K562 (cell line): ENCODE results near the gene HSPA8. TPM values are rescaled to one million over a fixed set of nuclear protein-coding genes. Genes with fewer than 3 reads are reported as not detected.

Experiments used
- GATA2 ChIP-seq: sonication (generic); formaldehyde crosslinking; IDR thresholded peaks from 2 replicates; pipeline ENCODE4 v1.4.0; 2020; ENCODE audit warnings: mild to moderate bottlenecking, missing genetic modification reagents
- RBBP5 ChIP-seq: fragments of 200-600 bp; sonication (generic); IDR thresholded peaks from 2 replicates; pipeline ENCODE4 v1.6.1; 2012; ENCODE audit warnings: borderline replicate concordance, mild to moderate bottlenecking, low read length, control low read depth, inconsistent platforms; ENCODE audit not compliant: insufficient read depth, poor library complexity, severe bottlenecking
- SMAD3 ChIP-seq: fragments of 450-650 bp; formaldehyde crosslinking; conservative IDR thresholded peaks from 2 replicates; pipeline ENCODE4 v1.4.0; 2020; ENCODE audit warnings: mild to moderate bottlenecking
- TBL1XR1 ChIP-seq, 2 experiments: IDR thresholded peaks; 2 replicates each; pipeline ENCODE4 v1.6.1; 2012; ENCODE audit warnings: improper control_type of control experiment in 2 of 2, low read length in 2 of 2, mild to moderate bottlenecking in 1 of 2
- XRCC4 ChIP-seq: IDR thresholded peaks from one replicate; pipeline ENCODE4 v1.6.1; 2011; ENCODE audit not compliant: insufficient read depth, insufficient read length; ENCODE audit errors: extremely low read depth
- ZBED1 ChIP-seq: IDR thresholded peaks from 2 replicates; pipeline ENCODE4 v1.6.1; 2014
- ZNF239 ChIP-seq: fragments of 250-450 bp; sonication (Bioruptor Pico); IDR thresholded peaks from 2 replicates; pipeline ENCODE4 v1.4.0; 2020; ENCODE audit warnings: mild to moderate bottlenecking
- ZNF830 ChIP-seq: fragments of 250-450 bp; sonication (Bioruptor Pico); IDR thresholded peaks from 2 replicates; pipeline ENCODE4 v1.5.0; 2021; ENCODE audit warnings: mild to moderate bottlenecking
- polyA plus RNA-seq, 8 experiments: library from polyadenylated mRNA; depleted of rRNA in 4 of 8; stranded (reverse) in 5 of 8; unstranded in 3 of 8; fragments of >200 nt; fragmentation: Nextera tagmentation in 2 of 8; fragmentation: Illumina TruSeq in 1 of 8; extraction: Ambion mirVana in 2 of 8; extraction: Trizol in 1 of 8; gene quantifications; 2 replicates each; pipeline versions ENCODE4 v1.2.1 to v1.2.3, GENCODE V29; 2011 to 2014; ENCODE audit warnings: inconsistent platforms in 1 of 8, missing spikeins in 1 of 8
- total RNA-seq, 7 experiments: library from RNA; depleted of rRNA in 6 of 7; stranded (reverse); fragments of >200 nt in 6 of 7; fragmentation: Illumina TruSeq in 2 of 7; extraction: Trizol in 2 of 7; gene quantifications; 2 replicates each; pipeline versions ENCODE4 v1.2.1 to v1.2.3, GENCODE V29; 2011 to 2021; ENCODE audit warnings: low replicate concordance in 1 of 7
- TF ChIP-seq, protein P1 (sequence below): fragments of 450-650 bp; conservative IDR thresholded peaks from 2 replicates; pipeline ENCODE4 v1.6.1; 2016; ENCODE audit warnings: missing genetic modification characterization, low read depth, mild to moderate bottlenecking, control low read depth, missing compliant biosample characterization
- TF ChIP-seq, protein P2 (sequence below): fragments of 250-450 bp; sonication (Bioruptor Pico); IDR thresholded peaks from 2 replicates; pipeline ENCODE4 v1.5.0; 2021
- TF ChIP-seq, protein P3 (sequence below): fragments of 200-800 bp; sonication (Bioruptor generic); IDR thresholded peaks from 2 replicates; pipeline ENCODE4 v1.6.1; 2017; ENCODE audit warnings: missing genetic modification characterization, missing compliant biosample characterization

The HSPA8 gene
- total and polyA plus RNA-seq, 9 of the 15 experiments (the other 6 are each of a cell fraction or from before 2014, with no cell fraction given), result 1,250 to 3,966 (median 2,773) TPM

DNA sequence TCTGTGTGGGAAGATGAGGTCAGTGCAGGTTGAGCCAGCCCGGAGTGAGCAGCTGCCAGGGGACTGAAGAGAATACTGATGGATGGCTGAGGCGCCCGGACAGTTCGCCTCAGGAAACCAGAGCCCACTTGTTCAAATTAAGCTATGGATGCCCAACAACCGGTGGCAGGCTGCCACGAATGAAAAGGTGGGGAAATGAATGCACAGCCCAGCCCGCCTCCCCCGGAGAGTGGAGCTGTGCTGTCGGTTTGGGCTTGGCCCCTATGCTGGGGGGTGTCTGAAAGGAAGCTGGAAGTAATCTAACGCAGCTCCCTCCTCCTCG lies 21.9 kb downstream of the HSPA8 start (continued):
- TF ChIP-seq, protein P1, sequence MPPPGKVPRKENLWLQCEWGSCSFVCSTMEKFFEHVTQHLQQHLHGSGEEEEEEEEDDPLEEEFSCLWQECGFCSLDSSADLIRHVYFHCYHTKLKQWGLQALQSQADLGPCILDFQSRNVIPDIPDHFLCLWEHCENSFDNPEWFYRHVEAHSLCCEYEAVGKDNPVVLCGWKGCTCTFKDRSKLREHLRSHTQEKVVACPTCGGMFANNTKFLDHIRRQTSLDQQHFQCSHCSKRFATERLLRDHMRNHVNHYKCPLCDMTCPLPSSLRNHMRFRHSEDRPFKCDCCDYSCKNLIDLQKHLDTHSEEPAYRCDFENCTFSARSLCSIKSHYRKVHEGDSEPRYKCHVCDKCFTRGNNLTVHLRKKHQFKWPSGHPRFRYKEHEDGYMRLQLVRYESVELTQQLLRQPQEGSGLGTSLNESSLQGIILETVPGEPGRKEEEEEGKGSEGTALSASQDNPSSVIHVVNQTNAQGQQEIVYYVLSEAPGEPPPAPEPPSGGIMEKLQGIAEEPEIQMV (tag), result no peak
- TF ChIP-seq, protein P2, sequence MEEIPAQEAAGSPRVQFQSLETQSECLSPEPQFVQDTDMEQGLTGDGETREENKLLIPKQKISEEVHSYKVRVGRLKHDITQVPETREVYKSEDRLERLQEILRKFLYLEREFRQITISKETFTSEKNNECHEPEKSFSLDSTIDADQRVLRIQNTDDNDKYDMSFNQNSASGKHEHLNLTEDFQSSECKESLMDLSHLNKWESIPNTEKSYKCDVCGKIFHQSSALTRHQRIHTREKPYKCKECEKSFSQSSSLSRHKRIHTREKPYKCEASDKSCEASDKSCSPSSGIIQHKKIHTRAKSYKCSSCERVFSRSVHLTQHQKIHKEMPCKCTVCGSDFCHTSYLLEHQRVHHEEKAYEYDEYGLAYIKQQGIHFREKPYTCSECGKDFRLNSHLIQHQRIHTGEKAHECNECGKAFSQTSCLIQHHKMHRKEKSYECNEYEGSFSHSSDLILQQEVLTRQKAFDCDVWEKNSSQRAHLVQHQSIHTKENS (CRISPR knock-in tag), result no peak
- no peak for TF ChIP-seq ZNF239 (CRISPR knock-in tag)
- TF ChIP-seq TBL1XR1 (IDR thresholded peaks at IDR 0.05; ENCODE audit: low read length in 2 of 2), result no peak
- TF ChIP-seq, protein P3, sequence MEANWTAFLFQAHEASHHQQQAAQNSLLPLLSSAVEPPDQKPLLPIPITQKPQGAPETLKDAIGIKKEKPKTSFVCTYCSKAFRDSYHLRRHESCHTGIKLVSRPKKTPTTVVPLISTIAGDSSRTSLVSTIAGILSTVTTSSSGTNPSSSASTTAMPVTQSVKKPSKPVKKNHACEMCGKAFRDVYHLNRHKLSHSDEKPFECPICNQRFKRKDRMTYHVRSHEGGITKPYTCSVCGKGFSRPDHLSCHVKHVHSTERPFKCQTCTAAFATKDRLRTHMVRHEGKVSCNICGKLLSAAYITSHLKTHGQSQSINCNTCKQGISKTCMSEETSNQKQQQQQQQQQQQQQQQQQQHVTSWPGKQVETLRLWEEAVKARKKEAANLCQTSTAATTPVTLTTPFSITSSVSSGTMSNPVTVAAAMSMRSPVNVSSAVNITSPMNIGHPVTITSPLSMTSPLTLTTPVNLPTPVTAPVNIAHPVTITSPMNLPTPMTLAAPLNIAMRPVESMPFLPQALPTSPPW (CRISPR knock-in tag), result no peak
- TF ChIP-seq ZNF830 (CRISPR knock-in tag), result no peak
- TF ChIP-seq XRCC4, result no peak
- no peak for TF ChIP-seq SMAD3
- no peak for TF ChIP-seq RBBP5
- TF ChIP-seq GATA2 (CRISPR knock-in tag), result no peak
- no peak for TF ChIP-seq ZBED1
